B cell (primary cell): ENCODE data around the gene CUEDC2.

Experiments
- CTCF ChIP-seq: fragments of 200-600 bp; IDR thresholded peaks from one replicate; pipeline ENCODE4 v1.8.0; 2022; ENCODE audit warnings: antibody characterized with exemption, mild to moderate bottlenecking
- EZH2 ChIP-seq: IDR thresholded peaks from 2 replicates; pipeline ENCODE4 v1.6.1; 2012; ENCODE audit warnings: borderline replicate concordance, low read depth, mild to moderate bottlenecking, moderate library complexity, low read length; ENCODE audit not compliant: insufficient read depth, poor library complexity, severe bottlenecking

DNA sequence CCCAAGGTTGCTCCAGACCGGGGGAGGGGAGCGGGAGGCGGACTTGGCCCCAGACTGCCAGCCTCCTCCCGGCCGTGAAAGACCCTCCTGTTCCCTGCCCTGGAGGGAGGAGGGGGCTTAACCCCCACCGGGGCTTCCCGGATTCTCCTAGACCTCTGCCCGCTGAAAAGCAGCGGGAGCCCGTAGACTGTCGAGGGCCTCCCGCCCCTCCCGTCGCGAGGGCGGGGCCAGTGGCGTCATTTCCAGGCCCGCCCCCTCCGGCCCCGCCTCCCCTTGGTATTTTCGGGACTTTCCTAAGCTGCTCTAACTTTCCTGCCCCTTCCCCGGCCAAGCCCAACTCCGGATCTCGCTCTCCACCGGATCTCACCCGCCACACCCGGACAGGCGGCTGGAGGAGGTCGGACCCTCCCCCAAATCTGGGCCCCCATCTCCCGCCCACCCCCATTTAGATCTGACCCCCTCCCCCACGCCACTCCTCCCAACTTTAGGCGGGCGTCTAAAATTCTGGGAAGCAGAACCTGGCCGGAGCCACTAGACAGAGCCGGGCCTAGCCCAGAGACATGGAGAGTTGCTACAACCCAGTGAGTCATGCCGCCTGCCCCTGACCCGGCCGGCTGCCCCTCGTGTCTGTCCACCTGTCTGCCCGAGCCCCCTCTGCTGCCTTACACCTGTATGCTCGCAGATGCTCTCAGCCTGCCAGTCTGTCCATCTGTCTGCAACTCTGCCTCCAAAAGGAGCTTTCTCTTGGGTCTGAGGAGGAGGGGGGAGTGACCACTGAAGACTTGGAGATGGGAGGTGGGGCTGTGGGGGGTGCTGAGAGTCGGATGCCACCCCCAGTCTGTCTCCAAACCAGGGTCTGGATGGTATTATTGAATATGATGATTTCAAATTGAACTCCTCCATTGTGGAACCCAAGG, 36.7 kb downstream of the CUEDC2 start, which contains the start of gene NFKB2:
- no peak for TF ChIP-seq CTCF
- no peak for TF ChIP-seq EZH2
